ENCODE results near the gene GBP4.

- no peak for TF ChIP-seq POLR2AphosphoS5 (IDR thresholded peaks at IDR 0.05)
- no peak for TF ChIP-seq CTCF (IDR thresholded peaks at IDR 0.05)
Measured at GRCh38 chr1:89170170-89171066, 28.3 kb downstream of the GBP4 start.
